ENCODE measurements around the gene SURF2. TPM values are rescaled to one million over a fixed set of nuclear protein-coding genes. Genes with fewer than 3 reads are reported as not detected.

The SURF2 gene
- total and polyA plus RNA-seq, 2 experiments from 2014 or later = 39.9 to 104 TPM

GRCh38 chr9:133323211-133323610 lies 33.1 kb upstream of the SURF2 start:
- H3K36me3 Mint-ChIP-seq (ENCODE audit: low read depth) = peaks cover 7% of the 10 kb centered on the region
- H3K4me2 ChIP-seq = no peak overlapping the region
- no peak for TF ChIP-seq ZNF114 (CRISPR knock-in tag; IDR thresholded peaks at IDR 0.05)
- TF ChIP-seq, protein P1, sequence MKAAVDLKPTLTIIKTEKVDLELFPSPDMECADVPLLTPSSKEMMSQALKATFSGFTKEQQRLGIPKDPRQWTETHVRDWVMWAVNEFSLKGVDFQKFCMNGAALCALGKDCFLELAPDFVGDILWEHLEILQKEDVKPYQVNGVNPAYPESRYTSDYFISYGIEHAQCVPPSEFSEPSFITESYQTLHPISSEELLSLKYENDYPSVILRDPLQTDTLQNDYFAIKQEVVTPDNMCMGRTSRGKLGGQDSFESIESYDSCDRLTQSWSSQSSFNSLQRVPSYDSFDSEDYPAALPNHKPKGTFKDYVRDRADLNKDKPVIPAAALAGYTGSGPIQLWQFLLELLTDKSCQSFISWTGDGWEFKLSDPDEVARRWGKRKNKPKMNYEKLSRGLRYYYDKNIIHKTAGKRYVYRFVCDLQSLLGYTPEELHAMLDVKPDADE (IDR thresholded peaks at IDR 0.05) = no peak
- no peak for TF ChIP-seq STAT1 (IDR thresholded peaks at IDR 0.05; ENCODE audit: unreplicated experiment)
- no peak overlapping the region for H3K4me3 Mint-ChIP-seq
- H3K4me1 Mint-ChIP-seq = no peaks in the 10 kb centered on the region
- H3K79me2 ChIP-seq (replicated peaks; ENCODE audit: insufficient read depth) = no peaks in the 10 kb centered on the region
- H3K9me3 Mint-ChIP-seq = peaks cover 27% of the 10 kb centered on the region
- no peaks in the 10 kb centered on the region for H3K36me3 ChIP-seq (ENCODE audit: insufficient read depth)
- H4K20me1 ChIP-seq (replicated peaks; ENCODE audit: insufficient read depth) = no peaks in the 10 kb centered on the region
- no peaks in the 10 kb centered on the region for H3K9me2 ChIP-seq (ENCODE audit: insufficient read depth)
- no peak for DNase-seq (ENCODE audit: low spot score)
- no peaks in the 10 kb centered on the region for H3K4me1 ChIP-seq (ENCODE audit: insufficient read depth)
- ATAC-seq = no peak
- H3K27me3 Mint-ChIP-seq (ENCODE audit: insufficient read depth, low read depth, poor library complexity) = peaks cover 15% of the 10 kb centered on the region
- no peak overlapping the region for H2AFZ ChIP-seq
- H3F3A ChIP-seq (replicated peaks; ENCODE audit: low read depth) = no peaks in the 10 kb centered on the region
- H3K27me3 ChIP-seq (ENCODE audit: insufficient read depth) = no peaks in the 10 kb centered on the region
- H3K27ac ChIP-seq (ENCODE audit: low read depth) = no peak overlapping the region
- H3K27ac Mint-ChIP-seq = no peak overlapping the region
- no peak overlapping the region for H3K4me3 ChIP-seq

DNA sequence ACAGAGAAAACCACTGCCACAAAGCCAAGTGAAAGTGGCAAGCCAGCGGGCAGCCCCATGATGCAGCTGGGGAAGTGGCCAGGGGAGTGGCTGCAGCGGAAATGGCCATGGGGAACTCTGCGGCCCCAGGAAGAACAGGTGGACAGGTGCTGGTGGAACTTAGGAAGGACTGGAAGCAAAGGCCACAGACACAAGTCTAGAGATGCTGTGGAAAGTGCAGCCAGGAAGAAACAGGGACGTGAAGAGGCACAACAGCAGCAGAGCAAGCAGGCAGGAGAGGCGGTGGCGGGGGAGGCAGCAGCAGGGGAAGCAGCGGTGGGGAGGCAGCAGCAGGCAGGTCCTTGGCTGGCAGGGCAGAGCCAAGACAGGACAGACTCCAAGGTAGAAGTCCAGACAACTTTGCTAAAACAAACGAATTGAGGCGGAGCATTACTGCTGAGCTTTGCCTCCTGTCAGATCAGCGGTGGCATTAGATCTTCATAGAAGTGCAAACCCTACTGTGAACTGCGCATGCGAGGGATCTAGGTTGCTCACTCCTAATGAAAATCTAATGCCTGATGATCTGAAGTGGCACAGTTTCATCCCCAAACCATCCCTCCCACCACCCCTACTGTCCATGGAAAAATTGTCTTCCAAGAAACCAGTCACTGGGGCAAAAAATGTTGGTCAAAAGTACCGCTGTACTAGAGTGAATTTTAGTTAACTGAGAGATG lies 32.2 kb upstream of the SURF2 start:
- H3K79me2 ChIP-seq (replicated peaks; ENCODE audit: insufficient read depth) = no peaks in the 10 kb centered on the region
- no peaks in the 10 kb centered on the region for H4K20me1 ChIP-seq (replicated peaks; ENCODE audit: insufficient read depth)
- H2AFZ ChIP-seq = no peak overlapping the region
- H3K9me2 ChIP-seq (ENCODE audit: insufficient read depth) = no peaks in the 10 kb centered on the region
- Mint-ChIP-seq H3K36me3 (ENCODE audit: low read depth) (peaks cover 14% of the 10 kb centered on the region), H3K9me3 (peaks cover 31% of the 10 kb centered on the region), H3K4me3 (no peak overlapping the region), H3K27me3 (ENCODE audit: insufficient read depth, low read depth, poor library complexity) (peaks cover 18% of the 10 kb centered on the region), H3K27ac (no peak overlapping the region), H3K4me1 (no peaks in the 10 kb centered on the region; the same call in 2 of the 3 replicates)
- H3K36me3 ChIP-seq (ENCODE audit: insufficient read depth) = no peaks in the 10 kb centered on the region
- no peaks in the 10 kb centered on the region for H3F3A ChIP-seq (replicated peaks; ENCODE audit: low read depth)
- no peak for ATAC-seq
- H3K4me3 ChIP-seq = no peak overlapping the region
- no peak overlapping the region for H3K4me2 ChIP-seq
- H3K27me3 ChIP-seq (ENCODE audit: insufficient read depth) = no peaks in the 10 kb centered on the region
- no peak for DNase-seq (ENCODE audit: low spot score)
- no peaks in the 10 kb centered on the region for H3K4me1 ChIP-seq (ENCODE audit: insufficient read depth)
- H3K27ac ChIP-seq (ENCODE audit: low read depth) = no peak overlapping the region
- TF ChIP-seq POLR2AphosphoS5 (IDR thresholded peaks at IDR 0.05; ENCODE audit: low read depth) = no peak
- TF ChIP-seq, protein P2, sequence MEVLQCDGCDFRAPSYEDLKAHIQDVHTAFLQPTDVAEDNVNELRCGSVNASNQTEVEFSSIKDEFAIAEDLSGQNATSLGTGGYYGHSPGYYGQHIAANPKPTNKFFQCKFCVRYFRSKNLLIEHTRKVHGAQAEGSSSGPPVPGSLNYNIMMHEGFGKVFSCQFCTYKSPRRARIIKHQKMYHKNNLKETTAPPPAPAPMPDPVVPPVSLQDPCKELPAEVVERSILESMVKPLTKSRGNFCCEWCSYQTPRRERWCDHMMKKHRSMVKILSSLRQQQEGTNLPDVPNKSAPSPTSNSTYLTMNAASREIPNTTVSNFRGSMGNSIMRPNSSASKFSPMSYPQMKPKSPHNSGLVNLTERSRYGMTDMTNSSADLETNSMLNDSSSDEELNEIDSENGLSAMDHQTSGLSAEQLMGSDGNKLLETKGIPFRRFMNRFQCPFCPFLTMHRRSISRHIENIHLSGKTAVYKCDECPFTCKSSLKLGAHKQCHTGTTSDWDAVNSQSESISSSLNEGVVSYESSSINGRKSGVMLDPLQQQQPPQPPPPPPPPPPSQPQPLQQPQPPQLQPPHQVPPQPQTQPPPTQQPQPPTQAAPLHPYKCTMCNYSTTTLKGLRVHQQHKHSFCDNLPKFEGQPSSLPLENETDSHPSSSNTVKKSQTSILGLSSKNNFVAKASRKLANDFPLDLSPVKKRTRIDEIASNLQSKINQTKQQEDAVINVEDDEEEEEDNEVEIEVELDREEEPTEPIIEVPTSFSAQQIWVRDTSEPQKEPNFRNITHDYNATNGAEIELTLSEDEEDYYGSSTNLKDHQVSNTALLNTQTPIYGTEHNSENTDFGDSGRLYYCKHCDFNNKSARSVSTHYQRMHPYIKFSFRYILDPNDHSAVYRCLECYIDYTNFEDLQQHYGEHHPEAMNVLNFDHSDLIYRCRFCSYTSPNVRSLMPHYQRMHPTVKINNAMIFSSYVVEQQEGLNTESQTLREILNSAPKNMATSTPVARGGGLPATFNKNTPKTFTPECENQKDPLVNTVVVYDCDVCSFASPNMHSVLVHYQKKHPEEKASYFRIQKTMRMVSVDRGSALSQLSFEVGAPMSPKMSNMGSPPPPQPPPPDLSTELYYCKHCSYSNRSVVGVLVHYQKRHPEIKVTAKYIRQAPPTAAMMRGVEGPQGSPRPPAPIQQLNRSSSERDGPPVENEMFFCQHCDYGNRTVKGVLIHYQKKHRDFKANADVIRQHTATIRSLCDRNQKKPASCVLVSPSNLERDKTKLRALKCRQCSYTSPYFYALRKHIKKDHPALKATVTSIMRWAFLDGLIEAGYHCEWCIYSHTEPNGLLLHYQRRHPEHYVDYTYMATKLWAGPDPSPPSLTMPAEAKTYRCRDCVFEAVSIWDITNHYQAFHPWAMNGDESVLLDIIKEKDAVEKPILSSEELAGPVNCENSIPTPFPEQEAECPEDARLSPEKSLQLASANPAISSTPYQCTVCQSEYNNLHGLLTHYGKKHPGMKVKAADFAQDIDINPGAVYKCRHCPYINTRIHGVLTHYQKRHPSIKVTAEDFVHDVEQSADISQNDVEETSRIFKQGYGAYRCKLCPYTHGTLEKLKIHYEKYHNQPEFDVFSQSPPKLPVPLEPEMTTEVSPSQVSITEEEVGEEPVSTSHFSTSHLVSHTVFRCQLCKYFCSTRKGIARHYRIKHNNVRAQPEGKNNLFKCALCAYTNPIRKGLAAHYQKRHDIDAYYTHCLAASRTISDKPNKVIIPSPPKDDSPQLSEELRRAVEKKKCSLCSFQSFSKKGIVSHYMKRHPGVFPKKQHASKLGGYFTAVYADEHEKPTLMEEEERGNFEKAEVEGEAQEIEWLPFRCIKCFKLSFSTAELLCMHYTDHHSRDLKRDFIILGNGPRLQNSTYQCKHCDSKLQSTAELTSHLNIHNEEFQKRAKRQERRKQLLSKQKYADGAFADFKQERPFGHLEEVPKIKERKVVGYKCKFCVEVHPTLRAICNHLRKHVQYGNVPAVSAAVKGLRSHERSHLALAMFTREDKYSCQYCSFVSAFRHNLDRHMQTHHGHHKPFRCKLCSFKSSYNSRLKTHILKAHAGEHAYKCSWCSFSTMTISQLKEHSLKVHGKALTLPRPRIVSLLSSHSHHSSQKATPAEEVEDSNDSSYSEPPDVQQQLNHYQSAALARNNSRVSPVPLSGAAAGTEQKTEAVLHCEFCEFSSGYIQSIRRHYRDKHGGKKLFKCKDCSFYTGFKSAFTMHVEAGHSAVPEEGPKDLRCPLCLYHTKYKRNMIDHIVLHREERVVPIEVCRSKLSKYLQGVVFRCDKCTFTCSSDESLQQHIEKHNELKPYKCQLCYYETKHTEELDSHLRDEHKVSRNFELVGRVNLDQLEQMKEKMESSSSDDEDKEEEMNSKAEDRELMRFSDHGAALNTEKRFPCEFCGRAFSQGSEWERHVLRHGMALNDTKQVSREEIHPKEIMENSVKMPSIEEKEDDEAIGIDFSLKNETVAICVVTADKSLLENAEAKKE (CRISPR knock-in tag; IDR thresholded peaks at IDR 0.05) = no peak
- TF ChIP-seq, protein P1 (IDR thresholded peaks at IDR 0.05) = no peak
- no peak for TF ChIP-seq ZNF114 (CRISPR knock-in tag; IDR thresholded peaks at IDR 0.05)
- TF ChIP-seq EZH2 (IDR thresholded peaks at IDR 0.05; ENCODE audit: low read depth, unreplicated experiment) = no peak
- TF ChIP-seq NANOG (IDR thresholded peaks at IDR 0.05; ENCODE audit: borderline replicate concordance) = no peak
- no peak for TF ChIP-seq REST (IDR thresholded peaks at IDR 0.05; ENCODE audit: unreplicated experiment)
- no peak for TF ChIP-seq ZNF331 (CRISPR knock-in tag; IDR thresholded peaks at IDR 0.05; ENCODE audit: low read depth)
